HS-27A (cell line): Measurements from ENCODE around the gene KRTAP9-8.
"Not testable (repeated sequence)": the region's sequence is repeated elsewhere in the genome, so short reads cannot be mapped to it uniquely, and the experiment has no call there.

ENCODE experiments used
- DNase-seq: peaks from one replicate; pipeline ENCODE4 v3.0.0-alpha.2; 2012; ENCODE audit warnings: low read depth, missing footprints

Gene KRTAP9-8, protein sequence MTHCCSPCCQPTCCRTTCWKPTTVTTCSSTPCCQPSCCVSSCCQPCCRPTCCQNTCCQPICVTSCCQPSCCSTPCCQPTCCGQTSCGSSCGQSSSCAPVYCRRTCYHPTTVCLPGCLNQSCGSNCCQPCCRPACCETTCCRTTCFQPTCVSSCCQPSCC

DNA sequence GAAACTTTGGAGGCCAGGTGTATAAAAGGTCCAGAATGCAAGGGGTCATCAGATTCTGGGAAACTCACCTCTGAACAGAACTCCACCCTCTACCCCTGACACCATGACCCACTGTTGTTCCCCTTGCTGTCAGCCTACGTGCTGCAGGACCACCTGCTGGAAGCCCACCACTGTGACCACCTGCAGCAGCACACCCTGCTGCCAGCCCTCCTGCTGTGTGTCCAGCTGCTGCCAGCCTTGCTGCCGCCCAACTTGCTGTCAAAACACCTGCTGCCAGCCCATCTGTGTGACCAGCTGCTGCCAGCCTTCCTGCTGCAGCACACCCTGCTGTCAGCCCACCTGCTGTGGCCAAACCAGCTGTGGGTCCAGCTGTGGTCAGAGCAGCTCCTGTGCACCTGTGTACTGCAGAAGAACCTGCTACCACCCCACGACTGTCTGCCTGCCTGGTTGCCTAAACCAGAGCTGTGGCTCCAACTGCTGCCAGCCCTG is at the start of gene KRTAP9-8:
TSS of gene KRTAP9-8 (plus strand) at position 51 of the 489 bp plus-strand sequence. CDS start at position 104, 53 bp downstream.
- DNase-seq: not testable (repeated sequence)

DNA sequence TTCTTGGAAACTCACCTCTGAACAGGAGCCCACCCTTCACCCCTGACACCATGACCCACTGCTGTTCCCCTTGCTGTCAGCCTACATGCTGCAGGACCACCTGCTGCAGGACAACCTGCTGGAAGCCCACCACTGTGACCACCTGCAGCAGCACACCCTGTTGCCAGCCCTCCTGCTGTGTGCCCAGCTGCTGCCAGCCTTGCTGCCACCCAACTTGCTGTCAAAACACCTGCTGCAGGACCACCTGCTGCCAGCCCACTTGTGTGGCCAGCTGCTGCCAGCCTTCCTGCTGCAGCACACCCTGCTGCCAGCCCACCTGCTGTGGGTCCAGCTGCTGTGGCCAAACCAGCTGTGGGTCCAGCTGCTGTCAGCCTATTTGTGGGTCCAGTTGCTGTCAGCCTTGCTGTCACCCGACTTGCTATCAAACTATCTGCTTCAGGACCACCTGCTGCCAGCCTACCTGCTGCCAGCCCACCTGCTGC is 47.9 kb upstream of the KRTAP9-8 start, which contains the start of gene KRTAP9-1:
TSS of gene KRTAP9-1 (plus strand) at position 51 of the 482 bp plus-strand sequence. CDS start at position 51, 0 bp downstream.
- DNase-seq: not testable (repeated sequence)

DNA sequence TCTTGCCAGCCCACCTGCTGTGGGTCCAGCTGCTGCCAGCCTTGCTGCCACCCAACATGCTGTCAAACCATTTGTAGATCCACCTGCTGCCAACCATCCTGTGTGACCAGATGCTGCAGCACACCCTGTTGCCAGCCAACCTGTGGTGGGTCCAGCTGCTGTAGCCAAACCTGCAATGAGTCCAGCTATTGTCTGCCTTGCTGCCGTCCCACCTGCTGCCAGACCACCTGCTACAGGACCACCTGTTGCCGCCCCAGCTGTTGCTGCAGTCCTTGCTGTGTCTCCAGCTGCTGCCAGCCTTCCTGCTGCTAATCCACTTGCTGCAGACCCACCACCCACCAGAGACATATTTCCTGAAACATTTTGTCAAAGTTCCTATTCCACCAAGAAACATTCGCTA is 47.5 kb upstream of the KRTAP9-8 start:
- DNase-seq: no peak

DNA sequence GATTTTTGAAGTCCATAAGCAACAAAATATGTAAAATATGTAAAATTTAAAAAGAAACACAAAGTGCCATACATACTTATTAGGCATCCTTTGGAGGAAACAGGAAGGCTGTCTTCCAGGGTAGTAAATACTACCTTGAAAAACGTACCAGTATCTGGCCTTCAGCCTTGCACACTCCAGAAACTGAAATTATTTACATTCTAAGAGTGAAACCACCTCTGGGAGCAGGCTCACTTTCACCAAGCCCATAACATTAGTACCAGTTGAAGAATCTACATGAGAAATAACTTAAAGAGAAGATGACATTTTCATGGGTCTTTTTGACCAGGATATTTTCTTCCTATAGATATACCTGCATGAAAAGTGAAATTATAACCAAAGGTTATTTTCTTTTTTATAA is 41.7 kb upstream of the KRTAP9-8 start:
- no peak for DNase-seq

DNA sequence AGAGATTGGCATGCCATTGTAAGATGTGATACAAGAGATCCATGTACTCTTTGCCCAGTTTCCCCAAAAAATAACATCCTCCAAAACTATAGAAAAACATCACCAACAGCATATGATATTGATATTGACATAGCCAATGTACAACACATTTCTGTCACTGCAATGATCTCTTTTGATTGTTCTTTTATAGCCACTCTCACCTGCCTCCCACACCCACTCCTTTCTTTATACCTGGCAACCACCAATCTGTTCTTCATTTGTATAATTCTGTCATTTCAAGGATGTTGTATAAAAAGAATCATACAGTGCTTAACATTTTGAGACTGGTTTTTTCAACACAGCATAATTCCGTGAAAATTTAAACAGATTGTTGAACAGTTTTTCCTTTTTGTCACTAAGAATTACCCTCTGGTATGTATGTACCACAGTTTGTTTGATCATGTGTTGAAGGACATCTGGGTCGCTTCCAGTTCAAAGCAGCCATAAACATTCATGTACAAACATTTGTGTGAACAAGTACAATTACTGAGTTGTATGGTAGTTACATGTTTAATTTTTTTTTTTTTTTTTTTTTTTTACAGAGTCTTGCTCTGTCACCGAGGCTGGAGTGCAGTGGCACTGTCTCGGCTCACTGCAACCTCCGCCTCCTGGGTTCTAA is 38.2 kb upstream of the KRTAP9-8 start:
- DNase-seq: no peak

DNA sequence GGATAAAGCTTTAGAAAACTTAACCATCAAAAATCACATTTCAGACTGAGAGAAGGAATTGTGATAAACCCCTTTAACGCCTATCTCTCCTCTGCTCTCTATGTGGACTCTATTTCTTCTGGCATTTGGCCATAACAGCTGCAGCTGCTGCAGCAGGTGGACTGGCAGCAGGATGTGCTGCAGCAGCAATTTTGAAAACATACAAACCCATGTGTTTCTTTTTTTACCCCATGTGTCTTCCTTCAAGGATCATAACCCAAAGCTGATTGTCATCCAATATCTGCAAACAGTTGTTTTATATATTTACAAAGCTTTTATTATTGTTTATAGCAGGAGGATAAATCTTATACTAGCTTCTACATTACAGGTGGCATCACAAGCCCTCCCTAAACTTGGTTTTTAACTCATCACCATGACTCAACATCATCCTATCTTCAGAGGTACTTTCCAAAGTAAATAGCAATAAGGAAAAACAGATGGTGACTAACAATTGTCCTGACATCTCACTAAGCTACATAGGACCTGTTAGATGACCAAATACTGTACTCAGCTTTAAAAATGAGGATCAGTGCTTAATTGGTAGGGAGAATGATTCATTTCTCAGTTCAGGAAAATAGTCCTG is 25.8 kb upstream of the KRTAP9-8 start:
- DNase-seq: no peak

DNA sequence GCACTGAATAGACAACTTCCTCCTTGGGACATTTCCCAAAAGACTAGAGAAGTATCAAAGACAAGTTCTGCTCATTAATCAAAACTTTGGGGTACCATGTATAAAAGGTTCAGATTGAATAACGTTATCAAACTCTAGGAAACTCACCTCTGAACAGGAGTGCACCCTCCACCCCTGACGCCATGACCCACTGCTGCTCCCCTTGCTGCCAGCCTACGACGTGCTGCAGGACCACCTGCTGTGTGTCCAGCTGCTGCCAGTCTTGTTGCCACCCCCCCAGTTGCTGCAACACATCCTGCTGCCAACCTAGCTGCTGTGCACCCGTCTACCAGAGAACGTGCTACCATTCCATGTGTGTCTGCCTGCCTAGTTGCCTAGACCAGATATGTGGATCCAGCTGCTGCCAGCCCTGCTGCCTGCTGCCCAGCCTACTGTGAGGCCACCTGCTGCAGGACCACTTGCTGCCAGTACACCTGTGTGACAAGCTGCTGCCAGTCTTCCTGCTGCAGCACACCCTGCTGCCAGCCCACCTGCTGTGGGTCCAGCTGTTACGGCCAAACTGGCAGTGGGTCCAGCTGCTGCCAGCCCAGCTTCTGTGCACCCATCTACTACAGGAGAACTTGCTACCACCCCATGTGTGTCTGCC is 25.2 kb upstream of the KRTAP9-8 start:
- DNase-seq: no peak

DNA sequence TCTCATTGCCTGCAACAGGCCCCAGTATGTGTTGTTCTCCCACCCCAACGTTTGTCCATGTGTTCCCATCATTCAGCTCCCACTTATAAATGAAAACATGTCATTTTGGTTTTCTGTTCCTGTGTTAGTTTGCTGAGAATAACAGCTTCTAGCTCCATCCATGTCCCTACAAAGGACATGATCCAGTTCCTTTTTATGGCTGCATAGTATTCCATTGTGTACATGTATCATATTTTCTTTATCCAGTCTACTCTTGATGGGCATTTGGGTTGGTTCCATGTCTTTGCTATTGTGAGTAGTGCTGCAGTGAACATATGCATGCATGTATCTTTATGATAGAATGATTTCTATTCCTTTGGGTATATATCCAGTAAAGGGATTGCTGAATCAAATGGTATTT is 22.1 kb upstream of the KRTAP9-8 start:
- no peak for DNase-seq

DNA sequence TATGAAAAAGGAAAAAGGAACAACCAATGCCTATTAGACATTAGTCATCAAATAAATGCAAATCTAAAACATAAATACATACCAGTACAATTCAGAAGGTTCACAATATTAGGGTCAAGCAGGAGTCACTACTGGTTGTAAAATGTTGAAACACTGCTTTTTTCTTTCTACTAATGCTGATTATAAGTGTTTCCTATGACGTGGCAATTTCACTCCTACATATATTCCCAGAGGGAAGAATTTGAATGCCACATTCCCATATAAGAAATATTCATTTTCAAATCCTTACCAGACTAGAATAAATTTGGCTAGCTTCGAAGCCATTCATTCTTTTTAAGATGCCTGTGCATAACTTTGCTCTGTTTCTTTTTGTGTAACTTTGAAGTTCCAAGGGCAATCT is 14.0 kb upstream of the KRTAP9-8 start:
- no peak for DNase-seq

DNA sequence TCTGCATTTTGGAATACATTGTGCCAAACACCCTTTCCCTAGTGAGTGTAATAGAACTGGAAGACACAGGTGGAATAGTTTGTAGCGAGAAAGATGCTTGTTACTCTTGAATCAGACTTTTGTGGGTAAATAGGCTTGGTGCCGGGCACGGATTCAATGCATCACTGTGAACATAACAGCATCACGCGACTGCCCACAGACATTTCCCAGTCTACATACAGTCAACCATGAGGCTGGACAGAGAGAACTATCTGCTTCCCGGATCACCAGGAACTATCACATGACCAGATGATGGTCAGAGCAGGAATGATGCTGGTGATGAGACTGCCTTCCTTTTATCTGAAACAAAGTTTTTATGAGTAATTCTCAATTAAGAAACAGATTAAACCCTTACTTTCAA is 11.7 kb upstream of the KRTAP9-8 start:
- DNase-seq: no peak

DNA sequence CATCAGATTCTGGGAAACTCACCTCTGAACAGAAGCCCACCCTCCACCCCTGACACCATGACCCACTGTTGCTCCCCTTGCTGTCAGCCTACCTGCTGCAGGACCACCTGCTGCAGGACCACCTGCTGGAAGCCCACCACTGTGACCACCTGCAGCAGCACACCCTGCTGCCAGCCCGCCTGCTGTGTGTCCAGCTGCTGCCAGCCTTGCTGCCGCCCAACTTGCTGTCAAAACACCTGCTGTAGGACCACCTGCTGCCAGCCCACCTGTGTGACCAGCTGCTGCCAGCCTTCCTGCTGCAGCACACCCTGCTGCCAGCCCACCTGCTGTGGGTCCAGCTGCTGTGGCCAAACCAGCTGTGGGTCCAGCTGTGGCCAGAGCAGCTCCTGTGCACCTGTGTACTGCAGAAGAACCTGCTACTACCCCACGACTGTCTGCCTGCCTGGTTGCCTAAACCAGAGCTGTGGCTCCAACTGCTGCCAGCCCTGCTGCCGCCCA is 11.2 kb upstream of the KRTAP9-8 start, which contains the start of gene KRTAP9-2:
TSS of gene KRTAP9-2 (plus strand) at position 51 of the 498 bp plus-strand sequence. CDS start at position 58, 7 bp downstream.
- DNase-seq: not testable (repeated sequence)

DNA sequence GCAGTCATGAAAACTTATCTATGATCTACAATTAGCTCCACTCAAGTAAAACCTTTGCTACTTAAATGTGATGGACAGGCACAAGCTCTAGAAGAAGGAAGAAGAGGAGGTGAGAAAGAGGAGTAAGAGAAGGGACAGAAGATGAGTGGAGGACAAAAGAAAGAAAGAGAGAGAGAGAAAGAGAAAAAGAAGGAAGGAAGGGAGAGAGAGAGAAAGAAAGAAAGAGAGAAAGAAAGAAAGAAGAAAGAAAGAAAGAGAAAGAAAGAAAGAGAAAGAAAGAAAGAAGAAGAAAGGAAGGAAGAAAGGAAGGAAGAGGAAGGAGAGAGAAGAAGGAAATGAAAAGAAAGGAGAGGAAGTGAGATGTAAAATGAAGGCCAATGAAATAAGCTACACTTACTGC is 7.7 kb upstream of the KRTAP9-8 start:
- no peak for DNase-seq

DNA sequence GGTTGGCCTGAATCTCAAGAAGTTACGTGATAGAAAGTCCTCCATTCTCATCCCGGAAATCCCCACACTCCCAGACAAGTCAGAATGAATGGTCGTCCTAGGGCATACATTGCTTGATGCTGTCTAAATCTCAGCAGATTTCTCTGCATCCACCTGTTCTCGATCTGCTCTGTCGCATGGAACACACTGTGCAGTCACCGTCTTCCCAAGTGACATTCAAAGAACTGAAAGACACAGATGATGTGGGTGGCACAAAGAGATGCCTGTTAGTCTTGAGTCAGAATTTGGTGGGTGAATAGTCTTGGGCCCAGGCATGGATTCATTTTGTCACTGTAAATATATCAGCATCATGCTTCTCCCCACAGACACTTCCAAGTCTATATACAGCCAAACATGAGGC is 6.1 kb upstream of the KRTAP9-8 start:
- no peak for DNase-seq

DNA sequence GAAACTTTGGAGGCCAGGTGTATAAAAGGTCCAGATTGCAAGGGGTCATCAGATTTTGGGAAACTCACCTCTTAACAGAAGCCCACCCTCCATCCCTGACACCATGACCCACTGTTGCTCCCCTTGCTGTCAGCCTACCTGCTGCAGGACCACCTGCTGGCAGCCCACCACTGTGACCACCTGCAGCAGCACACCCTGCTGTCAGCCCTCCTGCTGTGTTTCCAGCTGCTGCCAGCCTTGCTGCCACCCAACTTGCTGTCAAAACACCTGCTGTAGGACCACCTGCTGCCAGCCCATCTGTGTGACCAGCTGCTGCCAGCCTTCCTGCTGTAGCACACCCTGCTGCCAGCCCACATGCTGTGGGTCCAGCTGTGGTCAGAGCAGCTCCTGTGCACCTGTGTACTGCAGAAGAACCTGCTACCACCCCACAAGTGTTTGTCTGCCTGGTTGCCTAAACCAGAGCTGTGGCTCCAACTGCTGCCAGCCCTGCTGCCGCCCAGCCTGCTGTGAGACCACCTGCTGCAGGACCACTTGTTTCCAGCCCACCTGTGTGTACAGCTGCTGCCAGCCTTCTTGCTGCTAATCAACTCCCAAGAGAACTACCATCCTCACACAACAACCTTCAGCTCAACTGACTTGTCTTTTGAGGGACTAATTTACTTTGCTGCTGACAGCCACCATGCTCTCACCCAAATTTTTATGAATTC is 5.2 kb upstream of the KRTAP9-8 start, which contains the start of gene KRTAP9-3:
TSS of gene KRTAP9-3 (plus strand) at position 51 of the 707 bp plus-strand sequence. CDS start at position 104, 53 bp downstream.
- not testable (repeated sequence) for DNase-seq

DNA sequence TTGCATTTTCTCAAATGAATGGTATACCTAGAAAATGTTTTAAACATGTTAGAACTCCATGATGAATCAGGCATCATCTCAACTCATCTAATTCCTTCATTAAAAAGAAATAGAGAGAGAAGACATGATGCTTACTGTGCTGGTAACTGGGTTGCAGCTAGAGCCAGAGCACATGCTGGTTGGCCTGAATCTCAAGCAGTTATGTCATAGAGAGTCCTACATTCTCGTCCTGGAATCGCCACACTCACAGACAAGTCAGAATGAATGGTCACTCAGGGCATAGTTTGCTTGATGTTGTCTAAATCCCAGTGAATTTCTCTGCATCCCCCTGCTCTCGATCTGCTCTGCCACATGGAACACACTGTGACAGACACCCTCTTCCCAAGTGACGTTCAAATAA is 683 bp upstream of the KRTAP9-8 start:
- DNase-seq: not testable (repeated sequence)

DNA sequence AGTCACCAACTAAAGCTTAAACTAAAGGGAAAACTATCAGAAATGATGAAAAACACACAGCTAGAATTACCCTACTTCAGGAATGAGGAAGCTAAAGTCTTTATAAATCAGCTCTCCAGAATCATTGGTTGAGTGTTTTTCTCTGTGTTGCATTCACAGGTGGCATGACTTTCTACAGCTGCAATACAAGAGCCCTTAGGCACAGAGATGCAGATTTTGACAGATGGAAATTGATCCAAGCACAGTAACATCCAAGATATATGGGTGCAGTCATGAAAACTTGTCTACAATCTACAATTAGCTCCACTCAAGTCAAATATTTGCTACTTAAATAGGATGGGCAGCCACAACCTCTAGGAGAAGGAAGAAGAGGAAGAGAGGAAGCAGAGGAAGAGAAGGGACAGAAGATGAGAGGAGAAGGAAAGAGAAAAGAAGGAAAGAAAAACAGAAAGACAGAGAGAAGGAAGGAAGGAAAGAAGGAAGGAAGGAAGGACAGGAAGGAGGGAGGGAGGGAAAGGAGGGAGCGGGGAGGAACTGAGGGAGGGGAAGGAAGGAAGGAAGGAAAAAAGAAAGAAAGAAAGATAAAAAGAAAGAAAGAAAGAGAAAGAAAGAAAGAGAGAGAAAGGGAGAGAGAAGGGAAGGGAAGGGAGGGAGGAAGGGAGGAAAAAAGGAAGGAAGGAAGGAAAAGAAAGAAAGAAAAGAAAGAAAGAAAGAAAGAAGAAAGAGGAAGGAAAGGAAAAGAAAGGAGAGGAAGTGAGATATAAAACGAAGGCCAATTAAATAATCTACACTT is 9.4 kb downstream of the KRTAP9-8 start:
- DNase-seq: not testable (repeated sequence)

DNA sequence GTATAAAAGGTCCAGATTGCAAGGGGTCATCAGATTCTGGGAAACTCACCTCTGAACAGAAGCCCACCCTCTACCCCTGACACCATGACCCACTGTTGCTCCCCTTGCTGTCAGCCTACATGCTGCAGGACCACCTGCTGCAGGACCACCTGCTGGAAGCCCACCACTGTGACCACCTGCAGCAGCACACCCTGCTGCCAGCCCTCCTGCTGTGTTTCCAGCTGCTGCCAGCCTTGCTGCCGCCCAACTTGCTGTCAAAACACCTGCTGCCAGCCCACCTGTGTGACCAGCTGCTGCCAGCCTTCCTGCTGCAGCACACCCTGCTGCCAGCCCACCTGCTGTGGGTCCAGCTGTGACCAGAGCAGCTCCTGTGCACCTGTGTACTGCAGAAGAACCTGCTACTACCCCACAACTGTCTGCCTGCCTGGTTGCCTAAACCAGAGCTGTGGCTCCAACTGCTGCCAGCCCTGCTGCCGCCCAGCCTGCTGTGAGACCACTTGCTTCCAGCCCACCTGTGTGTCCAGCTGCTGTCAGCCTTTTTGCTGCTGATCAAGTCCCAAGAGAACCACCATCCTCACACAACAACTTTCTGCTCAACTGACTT is 11.9 kb downstream of the KRTAP9-8 start, which contains the start of gene KRTAP9-4:
TSS of gene KRTAP9-4 (plus strand) at position 51 of the 604 bp plus-strand sequence. CDS start at position 85, 34 bp downstream.
- not testable (repeated sequence) for DNase-seq

DNA sequence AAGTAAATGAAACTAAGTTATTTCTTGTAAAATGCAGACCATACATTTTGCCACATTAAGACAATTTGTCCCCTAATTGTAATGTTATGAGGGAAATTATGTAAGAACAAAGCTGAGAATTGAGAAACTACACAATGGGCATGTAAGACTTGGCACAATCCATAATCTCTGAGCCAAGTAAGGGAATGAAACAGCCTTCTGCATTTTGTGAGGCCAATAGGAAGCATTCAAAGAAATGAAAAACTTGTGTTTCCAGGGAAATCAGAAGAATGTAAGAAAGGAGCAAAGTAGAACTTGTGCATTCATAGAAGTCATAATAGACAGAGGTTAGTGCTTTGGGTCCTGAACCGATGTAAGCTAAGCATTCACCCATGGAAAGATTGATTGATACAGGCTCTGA is 13.5 kb downstream of the KRTAP9-8 start:
- no peak for DNase-seq

DNA sequence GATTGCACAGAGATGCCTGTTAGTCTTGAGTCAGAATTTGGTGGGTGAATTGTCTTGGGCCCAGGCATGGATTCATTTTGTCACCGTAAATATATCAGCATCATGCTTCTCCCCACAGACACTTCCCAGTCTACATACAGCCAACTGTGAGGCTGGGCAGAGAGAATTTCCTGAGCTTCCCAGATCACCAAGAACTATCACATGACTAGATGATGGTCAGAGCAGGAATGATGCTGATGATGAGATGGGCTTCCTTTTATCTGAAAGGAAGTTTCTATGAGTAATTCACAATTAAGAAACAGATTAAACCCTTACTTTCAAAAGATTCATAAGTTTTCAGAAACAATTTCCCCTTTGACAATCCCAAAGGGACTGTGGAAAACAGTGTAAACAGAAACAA is 17.1 kb downstream of the KRTAP9-8 start:
- DNase-seq: no peak
